H1 (cell line): ENCODE data around the gene PPIF.

Experiments used
- GABPA ChIP-seq: IDR thresholded peaks from 2 replicates; pipeline ENCODE4 v1.6.1; 2011; ENCODE audit warnings: mild to moderate bottlenecking, low read length, moderate library complexity, borderline replicate concordance; ENCODE audit not compliant: insufficient read depth
- GTF2F1 ChIP-seq: IDR thresholded peaks from 2 replicates; pipeline ENCODE4 v1.6.1; 2012; ENCODE audit warnings: low read depth, low read length, improper control_type of control experiment, borderline replicate concordance

GRCh38 chr10:79308969-79309665 is 38.2 kb upstream of the PPIF start:
- TF ChIP-seq GABPA: no peak
- TF ChIP-seq GTF2F1: no peak
